Measurements from ENCODE around the gene PARN.

Gene PARN

GRCh38 chr16:14531101-14531500 is 99.0 kb downstream of the PARN start:
- DNase-seq: no peak
- peaks cover 4 to 10% of the 10 kb centered on the region in 2 donors for H3K9me3 Mint-ChIP-seq
- H3K4me1 Mint-ChIP-seq: peaks cover 5% of the 10 kb centered on the region
- no peak for ATAC-seq
- no peak overlapping the region for H3K27ac Mint-ChIP-seq
- no peak overlapping the region for H3K4me3 Mint-ChIP-seq
- no peaks in the 10 kb centered on the region for H3K27me3 Mint-ChIP-seq

GRCh38 chr16:14530046-14530445 is 100.0 kb downstream of the PARN start:
- H3K9me3 Mint-ChIP-seq: peaks cover 4 to 10% of the 10 kb centered on the region in 2 donors
- no peak overlapping the region for H3K27ac Mint-ChIP-seq
- H3K27me3 Mint-ChIP-seq: no peaks in the 10 kb centered on the region
- peaks cover 5% of the 10 kb centered on the region for H3K4me1 Mint-ChIP-seq
- no peak overlapping the region for H3K4me3 Mint-ChIP-seq
- DNase-seq: no peak
- no peak for ATAC-seq

GRCh38 chr16:14529010-14529669 is 100.9 kb downstream of the PARN start:
- Mint-ChIP-seq H3K27ac (no peak overlapping the region), H3K27me3 (no peaks in the 10 kb centered on the region), H3K9me3 (peaks cover 4 to 10% of the 10 kb centered on the region in 2 donors), H3K4me3 (no peak overlapping the region), H3K4me1 (peaks cover 5% of the 10 kb centered on the region)
- DNase-seq: peak; percentile 35 to 36
- no peak for ATAC-seq

- DNase-seq: no peak
- no peak for ATAC-seq
- no peak overlapping the region for H3K4me3 Mint-ChIP-seq
- no peak overlapping the region for H3K27ac Mint-ChIP-seq
- H3K27me3 Mint-ChIP-seq: no peaks in the 10 kb centered on the region
- H3K4me1 Mint-ChIP-seq: peaks cover 5% of the 10 kb centered on the region
- peaks cover 0 to 3% of the 10 kb centered on the region in 2 donors for H3K9me3 Mint-ChIP-seq
Observed at GRCh38 chr16:14528306-14528705, 101.8 kb downstream of the PARN start.

GRCh38 chr16:14527411-14528044 is 102.5 kb downstream of the PARN start:
- Mint-ChIP-seq H3K4me1 (peaks cover 5% of the 10 kb centered on the region), H3K27ac (peak overlapping the region in 1 of 2 donors; percentile 1), H3K27me3 (no peaks in the 10 kb centered on the region), H3K4me3 (no peak overlapping the region), H3K9me3 (no peaks in the 10 kb centered on the region)
- ATAC-seq (no peak), DNase-seq (no peak)

- DNase-seq (no peak), ATAC-seq (no peak)
- no peaks in the 10 kb centered on the region for H3K27me3 Mint-ChIP-seq
- H3K4me1 Mint-ChIP-seq: peaks cover 14% of the 10 kb centered on the region
- no peak overlapping the region for H3K27ac Mint-ChIP-seq
- H3K9me3 Mint-ChIP-seq: no peaks in the 10 kb centered on the region
- H3K4me3 Mint-ChIP-seq: no peak overlapping the region
Observed at GRCh38 chr16:14525596-14525995, 104.5 kb downstream of the PARN start.

- Mint-ChIP-seq H3K27me3 (no peaks in the 10 kb centered on the region), H3K27ac (no peak overlapping the region), H3K4me3 (no peak overlapping the region), H3K4me1 (peaks cover 16% of the 10 kb centered on the region), H3K9me3 (no peaks in the 10 kb centered on the region)
- no peak for DNase-seq
- ATAC-seq: no peak
Observed at GRCh38 chr16:14524979-14525378, 105.1 kb downstream of the PARN start.

- no peak overlapping the region for H3K27ac Mint-ChIP-seq
- ATAC-seq (no peak), DNase-seq (no peak)
- H3K9me3 Mint-ChIP-seq: no peaks in the 10 kb centered on the region
- no peak overlapping the region for H3K4me3 Mint-ChIP-seq
- peaks cover 11% of the 10 kb centered on the region for H3K4me1 Mint-ChIP-seq
- H3K27me3 Mint-ChIP-seq: no peaks in the 10 kb centered on the region
Observed at GRCh38 chr16:14523632-14524031, 106.4 kb downstream of the PARN start.

- no peak for ATAC-seq
- H3K27ac Mint-ChIP-seq: no peak overlapping the region
Observed at GRCh38 chr16:14522671-14523070, 107.4 kb downstream of the PARN start.

GRCh38 chr16:14520753-14521152 is 109.3 kb downstream of the PARN start:
- Mint-ChIP-seq H3K27me3 (no peaks in the 10 kb centered on the region), H3K27ac (peak overlapping the region in 1 of 2 donors; percentile 69), H3K9me3 (no peaks in the 10 kb centered on the region), H3K4me3 (no peak overlapping the region), H3K4me1 (peaks cover 11% of the 10 kb centered on the region)
- ATAC-seq (no peak), DNase-seq (no peak)

More at GRCh38 chr16:14522671-14523070, 107.4 kb downstream of the PARN start:
- H3K9me3 Mint-ChIP-seq: no peaks in the 10 kb centered on the region
- H3K4me3 Mint-ChIP-seq: no peak overlapping the region
- no peaks in the 10 kb centered on the region for H3K27me3 Mint-ChIP-seq
- DNase-seq: no peak
- peaks cover 11% of the 10 kb centered on the region for H3K4me1 Mint-ChIP-seq

GRCh38 chr16:14514967-14515366 is 115.1 kb downstream of the PARN start:
- no peak overlapping the region for H3K4me3 Mint-ChIP-seq
- ATAC-seq (no peak), DNase-seq (no peak)

GRCh38 chr16:14513389-14514107 is 116.5 kb downstream of the PARN start:
- no peak for ATAC-seq
- Mint-ChIP-seq H3K27me3 (no peaks in the 10 kb centered on the region), H3K4me3 (no peak overlapping the region), H3K4me1 (peaks cover 14% of the 10 kb centered on the region), H3K9me3 (no peaks in the 10 kb centered on the region), H3K27ac (no peak overlapping the region)
- no peak for DNase-seq

More at GRCh38 chr16:14514967-14515366, 115.1 kb downstream of the PARN start:
- Mint-ChIP-seq H3K27me3 (no peaks in the 10 kb centered on the region), H3K27ac (no peak overlapping the region), H3K9me3 (no peaks in the 10 kb centered on the region), H3K4me1 (peaks cover 14% of the 10 kb centered on the region)

GRCh38 chr16:14511800-14512135 is 118.3 kb downstream of the PARN start:
- peaks cover 14% of the 10 kb centered on the region for H3K4me1 Mint-ChIP-seq
- no peak for ATAC-seq

GRCh38 chr16:14510939-14511799 is 118.9 kb downstream of the PARN start:
- peaks cover 19% of the 10 kb centered on the region for H3K4me1 Mint-ChIP-seq
- DNase-seq (no peak), ATAC-seq (no peak)
- H3K27me3 Mint-ChIP-seq: no peaks in the 10 kb centered on the region
- no peaks in the 10 kb centered on the region for H3K9me3 Mint-ChIP-seq
- H3K27ac Mint-ChIP-seq: no peak overlapping the region
- no peak overlapping the region for H3K4me3 Mint-ChIP-seq

More at GRCh38 chr16:14511800-14512135, 118.3 kb downstream of the PARN start:
- Mint-ChIP-seq H3K27me3 (no peaks in the 10 kb centered on the region), H3K4me3 (no peak overlapping the region), H3K9me3 (no peaks in the 10 kb centered on the region), H3K27ac (no peak overlapping the region)
- DNase-seq: no peak

GRCh38 chr16:14510581-14510938 is 119.5 kb downstream of the PARN start:
- ATAC-seq: no peak
- Mint-ChIP-seq H3K4me1 (peaks cover 25% of the 10 kb centered on the region), H3K27ac (no peak overlapping the region)

More at GRCh38 chr16:14510581-14510938, 119.5 kb downstream of the PARN start:
- DNase-seq: no peak
- H3K27me3 Mint-ChIP-seq: no peaks in the 10 kb centered on the region
- no peak overlapping the region for H3K4me3 Mint-ChIP-seq
- no peaks in the 10 kb centered on the region for H3K9me3 Mint-ChIP-seq
